ENCODE data around the gene ITPKB. TPM values are rescaled to one million over a fixed set of nuclear protein-coding genes. Genes with fewer than 3 reads are reported as not detected.

ITPKB gene
- total and polyA plus RNA-seq, 2 of the 13 experiments (the other 11 are each of a cell fraction or from before 2014, with no cell fraction given) = not detected

GRCh38 chr1:226722901-226723656, 16.0 kb downstream of the ITPKB start:
- Histone ChIP-seq H3K4me2 (ENCODE audit: low read depth, low read length) (no peak overlapping the region), H3K36me3 (replicated peaks in 1 of 2; ENCODE audit: control insufficient read depth in 1 of 2, insufficient read depth in 2 of 2, low read length in 2 of 2) (no peaks in the 10 kb centered on the region), H3K9ac (ENCODE audit: insufficient read depth, low read depth, low read length) (no peak overlapping the region), H3K4me3 (replicated peaks in 1 of 3; ENCODE audit: insufficient read depth in 1 of 3, low read depth in 2 of 3, low read length in 3 of 3) (no peak overlapping the region), H3K79me2 (ENCODE audit: insufficient read depth, low read length) (no peaks in the 10 kb centered on the region), H2AFZ (ENCODE audit: low read length) (no peak overlapping the region), H3K27me3 (ENCODE audit: control insufficient read depth in 1 of 2, insufficient read depth in 2 of 2, low read length in 2 of 2) (peaks cover 2 to 40% of the 10 kb centered on the region in 2 experiments; a peak in 4 of 5 replicates), H3K9me3 (ENCODE audit: low read length) (no peaks in the 10 kb centered on the region), H3K4me1 (ENCODE audit: insufficient read depth, low read length) (no peaks in the 10 kb centered on the region), H4K20me1 (ENCODE audit: insufficient read depth, low read length) (no peaks in the 10 kb centered on the region), H3K27ac (ENCODE audit: extremely low read length, insufficient read depth, low read length) (no peak overlapping the region)
- in situ Hi-C loops (cut with HindIII; ENCODE audit: extremely low pct_ligation_motif_present, low pct_unique_long_range_greater_than_20kb) = no loop called here
- POLR2A ChIA-PET = no interaction called here
- WGBS (ENCODE audit: low lambda C conversion rate) = 32% methylated on average over 9 of the region's 14 CpGs
- DNase-seq (ENCODE audit: low spot score) = no peak
- ATAC-seq = no peak; the same call in 2 of the 3 replicates
- TF ChIP-seq ZNF556 (CRISPR knock-in tag; IDR thresholded peaks at IDR 0.05; ENCODE audit: borderline replicate concordance) (no peak), SMC3 (IDR thresholded peaks at IDR 0.05; ENCODE audit: low read length) (no peak), HMG20B (CRISPR knock-in tag; conservative IDR thresholded peaks at IDR 0.05) (no peak), ZNF234 (CRISPR knock-in tag; conservative IDR thresholded peaks at IDR 0.05) (no peak), HINFP (CRISPR knock-in tag; IDR thresholded peaks at IDR 0.05; ENCODE audit: low read depth) (no peak), NBN (conservative IDR thresholded peaks at IDR 0.05) (no peak), ZNF589 (CRISPR knock-in tag; conservative IDR thresholded peaks at IDR 0.05) (no peak), ZNF839 (CRISPR knock-in tag; IDR thresholded peaks at IDR 0.05; ENCODE audit: borderline replicate concordance) (no peak), ZNF24 (IDR thresholded peaks at IDR 0.05) (no peak), DBP (CRISPR knock-in tag; IDR thresholded peaks at IDR 0.05; ENCODE audit: not compliant biosample characterization) (no peak), ZNF260 (CRISPR knock-in tag; IDR thresholded peaks at IDR 0.05; ENCODE audit: borderline replicate concordance, low read depth) (no peak), TIGD3 (CRISPR knock-in tag; IDR thresholded peaks at IDR 0.05; ENCODE audit: borderline replicate concordance) (no peak), DNMT3B (CRISPR knock-in tag; conservative IDR thresholded peaks at IDR 0.05) (no peak), MBNL3 (CRISPR knock-in tag; conservative IDR thresholded peaks at IDR 0.05) (no peak), ERF (CRISPR knock-in tag; IDR thresholded peaks at IDR 0.05) (no peak), LRRFIP1 (CRISPR knock-in tag; conservative IDR thresholded peaks at IDR 0.05) (no peak)
- intact Hi-C loops (cut with micrococcal nuclease; ENCODE audit: unreplicated experiment) = no loop called here
- BruUV-seq (replicated peaks) = no TSS peak
- no peak for FAIRE-seq
- CTCF ChIA-PET (ENCODE audit: low intra/inter-chr PET ratio, low total read pairs) = no interaction called here
